Activated T-helper 1 cell treated with anti-CD3 and anti-CD28 coated beads, Interleukin-12 subunit alpha, Interleukin-12 subunit beta, Interleukin-2, Interleukin-4 antibody, amounts not matched to agents 30 ng/mL and 10 ng/mL and 1 ng/mL, durations not matched to agents 14 hours and 24 hours and 36 hours (primary cell): Measurements from ENCODE around the gene UBE2E3. TPM values are rescaled to one million over a fixed set of nuclear protein-coding genes. Genes with fewer than 3 reads are reported as not detected.
A peak's percentile ranks its signal among the peaks of the same experiment; 100 is the strongest.

Experiments
- DNase-seq: peaks from one replicate; pipeline ENCODE4 v3.0.0; 2021; ENCODE audit warnings: low spot score
- H3K27ac Mint-ChIP-seq: one replicate; pipeline ENCODE4 v1.8.0; 2021; ENCODE audit warnings: mild to moderate bottlenecking, mixed read lengths
- H3K27me3 Mint-ChIP-seq: one replicate; pipeline ENCODE4 v1.8.0; 2022; ENCODE audit warnings: mild to moderate bottlenecking, moderate library complexity, mixed read lengths; ENCODE audit not compliant: insufficient read depth
- H3K36me3 Mint-ChIP-seq: one replicate; pipeline ENCODE4 v1.8.0; 2021; ENCODE audit warnings: low read depth, mixed read lengths
- H3K4me1 Mint-ChIP-seq: one replicate; pipeline ENCODE4 v1.8.0; 2021; ENCODE audit warnings: low read depth, mixed read lengths
- H3K4me3 Mint-ChIP-seq: one replicate; pipeline ENCODE4 v1.8.0; 2021; ENCODE audit warnings: mild to moderate bottlenecking, moderate library complexity, mixed read lengths
- H3K9me3 Mint-ChIP-seq: one replicate; pipeline ENCODE4 v1.8.0; 2021; ENCODE audit warnings: mixed read lengths
- intact Hi-C: fragments of 100-400 bp; cut with micrococcal nuclease; formaldehyde crosslinking; loops from one replicate; pipeline ENCODE4 v1.15.1; 2024
- total RNA-seq: library from RNA; stranded (reverse); gene quantifications from 2 replicates; pipeline ENCODE4 v1.2.3, GENCODE V29; 2022

The UBE2E3 gene
- total RNA-seq, 1 donor from 2014 or later: 49.8 TPM

- intact Hi-C loops: no loop called here
- no peak overlapping the region for H3K27ac Mint-ChIP-seq
- DNase-seq: no peak
- no peaks in the 10 kb centered on the region for H3K9me3 Mint-ChIP-seq
- no peaks in the 10 kb centered on the region for H3K36me3 Mint-ChIP-seq
- no peaks in the 10 kb centered on the region for H3K4me1 Mint-ChIP-seq
- H3K27me3 Mint-ChIP-seq: peaks cover 14% of the 10 kb centered on the region
- H3K4me3 Mint-ChIP-seq: no peak overlapping the region
Observed at GRCh38 chr2:180955101-180955500, 25.3 kb upstream of the UBE2E3 start.

GRCh38 chr2:180959787-180960186 is 20.6 kb upstream of the UBE2E3 start:
- Mint-ChIP-seq H3K9me3 (no peaks in the 10 kb centered on the region), H3K27ac (no peak overlapping the region), H3K36me3 (no peaks in the 10 kb centered on the region), H3K4me1 (no peaks in the 10 kb centered on the region), H3K4me3 (no peak overlapping the region), H3K27me3 (peaks cover 27% of the 10 kb centered on the region)
- intact Hi-C loops: no loop called here
- no peak for DNase-seq

- DNase-seq: no peak
- H3K27ac Mint-ChIP-seq: no peak overlapping the region
- H3K4me3 Mint-ChIP-seq: no peak overlapping the region
- H3K4me1 Mint-ChIP-seq: no peaks in the 10 kb centered on the region
- no peaks in the 10 kb centered on the region for H3K36me3 Mint-ChIP-seq
- no peaks in the 10 kb centered on the region for H3K9me3 Mint-ChIP-seq
- H3K27me3 Mint-ChIP-seq: peaks cover 24% of the 10 kb centered on the region
- intact Hi-C loops: no loop called here
Observed at GRCh38 chr2:180960982-180961381, 19.4 kb upstream of the UBE2E3 start.

GRCh38 chr2:180962727-180963314 is 17.6 kb upstream of the UBE2E3 start:
- no peak overlapping the region for H3K4me3 Mint-ChIP-seq
- intact Hi-C loops: no loop called here
- H3K9me3 Mint-ChIP-seq: no peaks in the 10 kb centered on the region
- no peak for DNase-seq
- H3K27ac Mint-ChIP-seq: no peak overlapping the region
- no peaks in the 10 kb centered on the region for H3K4me1 Mint-ChIP-seq
- peaks cover 29% of the 10 kb centered on the region for H3K27me3 Mint-ChIP-seq
- H3K36me3 Mint-ChIP-seq: no peaks in the 10 kb centered on the region

GRCh38 chr2:180966378-180966777 is 14.0 kb upstream of the UBE2E3 start:
- intact Hi-C loops: no loop called here
- H3K4me1 Mint-ChIP-seq: no peaks in the 10 kb centered on the region
- no peak overlapping the region for H3K27ac Mint-ChIP-seq
- H3K36me3 Mint-ChIP-seq: no peaks in the 10 kb centered on the region
- no peak for DNase-seq
- no peaks in the 10 kb centered on the region for H3K9me3 Mint-ChIP-seq
- peaks cover 22% of the 10 kb centered on the region for H3K27me3 Mint-ChIP-seq
- H3K4me3 Mint-ChIP-seq: no peak overlapping the region

- Mint-ChIP-seq H3K4me3 (no peak overlapping the region), H3K9me3 (no peaks in the 10 kb centered on the region), H3K4me1 (no peaks in the 10 kb centered on the region), H3K36me3 (no peaks in the 10 kb centered on the region), H3K27ac (no peak overlapping the region), H3K27me3 (peaks cover 38% of the 10 kb centered on the region)
- DNase-seq: no peak
- intact Hi-C loops: no loop called here
Observed at GRCh38 chr2:180969124-180969523, 11.3 kb upstream of the UBE2E3 start.

- DNase-seq: no peak
- H3K27me3 Mint-ChIP-seq: peaks cover 42% of the 10 kb centered on the region
- H3K4me3 Mint-ChIP-seq: no peak overlapping the region
- no peak overlapping the region for H3K27ac Mint-ChIP-seq
- no peaks in the 10 kb centered on the region for H3K36me3 Mint-ChIP-seq
- H3K9me3 Mint-ChIP-seq: no peaks in the 10 kb centered on the region
- H3K4me1 Mint-ChIP-seq: no peaks in the 10 kb centered on the region
- intact Hi-C loops: no loop called here
Observed at GRCh38 chr2:180970016-180970415, 10.4 kb upstream of the UBE2E3 start.

- no peaks in the 10 kb centered on the region for H3K36me3 Mint-ChIP-seq
- H3K9me3 Mint-ChIP-seq: no peaks in the 10 kb centered on the region
- intact Hi-C loops: no loop called here
- H3K4me3 Mint-ChIP-seq: no peak overlapping the region
- DNase-seq: no peak
- H3K4me1 Mint-ChIP-seq: no peaks in the 10 kb centered on the region
- peaks cover 47% of the 10 kb centered on the region for H3K27me3 Mint-ChIP-seq
- no peak overlapping the region for H3K27ac Mint-ChIP-seq
Observed at GRCh38 chr2:180971811-180972210, 8.6 kb upstream of the UBE2E3 start.

GRCh38 chr2:180975585-180975984 is 4.8 kb upstream of the UBE2E3 start:
- peaks cover 65% of the 10 kb centered on the region for H3K27me3 Mint-ChIP-seq
- H3K9me3 Mint-ChIP-seq: no peaks in the 10 kb centered on the region
- peaks cover 8% of the 10 kb centered on the region for H3K4me1 Mint-ChIP-seq
- no peak overlapping the region for H3K27ac Mint-ChIP-seq
- H3K4me3 Mint-ChIP-seq: no peak overlapping the region
- intact Hi-C loops: no loop called here
- no peaks in the 10 kb centered on the region for H3K36me3 Mint-ChIP-seq
- DNase-seq: no peak

- no peak for DNase-seq
- intact Hi-C loops: loop anchor here (1.0 to 2.0 kb wide), 2 partner anchors 58 to 1738 kb away; partner anchors contain the start of gene DNAJC10
- peak overlapping the region; percentile 52 for H3K27ac Mint-ChIP-seq
- no peaks in the 10 kb centered on the region for H3K9me3 Mint-ChIP-seq
- peaks cover 20% of the 10 kb centered on the region for H3K36me3 Mint-ChIP-seq
- peak overlapping the region; percentile 72 for H3K4me3 Mint-ChIP-seq
- H3K27me3 Mint-ChIP-seq: peaks cover 37% of the 10 kb centered on the region
- H3K4me1 Mint-ChIP-seq: peaks cover 37% of the 10 kb centered on the region
Observed at GRCh38 chr2:180978903-180979748, 1.3 kb upstream of the UBE2E3 start.

- no peak for DNase-seq
- intact Hi-C loops: loop anchor here (1.0 to 10.0 kb wide), 12 partner anchors 58 to 1737 kb away; partner anchors contain the start of genes CWC22, DNAJC10 and ITPRID2
- Mint-ChIP-seq H3K36me3 (peaks cover 23% of the 10 kb centered on the region), H3K27me3 (peaks cover 31% of the 10 kb centered on the region), H3K4me1 (peaks cover 43% of the 10 kb centered on the region), H3K4me3 (peak overlapping the region; percentile 72), H3K9me3 (no peaks in the 10 kb centered on the region), H3K27ac (peak overlapping the region; percentile 52)
Observed at GRCh38 chr2:180979749-180980105, 678 bp upstream of the UBE2E3 start.

- Mint-ChIP-seq H3K27me3 (peaks cover 26% of the 10 kb centered on the region), H3K36me3 (peaks cover 33% of the 10 kb centered on the region), H3K4me1 (peaks cover 53% of the 10 kb centered on the region), H3K4me3 (peak overlapping the region; percentile 98), H3K9me3 (no peaks in the 10 kb centered on the region), H3K27ac (peak overlapping the region; percentile 95)
- intact Hi-C loops: loop anchor here (1.0 to 10.0 kb wide), 11 partner anchors 12 to 974 kb away; partner anchors contain the start of genes CWC22 and ITPRID2
- DNase-seq: no peak
Observed at GRCh38 chr2:180980943-180981911, 822 bp downstream of the UBE2E3 start.
